ENCODE data around the gene CCDC134. TPM values are rescaled to one million over a fixed set of nuclear protein-coding genes. Genes with fewer than 3 reads are reported as not detected.

Gene CCDC134
- total and polyA plus RNA-seq, 2 of the 13 experiments (the other 11 are each of a cell fraction or from before 2014, with no cell fraction given) = 4.8 to 17.4 TPM

GRCh38 chr22:41831828-41832552 is 31.5 kb downstream of the CCDC134 start:
- Histone ChIP-seq H3K27me3 (ENCODE audit: control insufficient read depth in 1 of 2, insufficient read depth in 2 of 2, low read length in 2 of 2) (no peaks in the 10 kb centered on the region; a peak in 1 of 5 replicates), H3K27ac (ENCODE audit: extremely low read length, insufficient read depth, low read length) (peak overlapping the region; percentile 96), H3K4me1 (ENCODE audit: insufficient read depth, low read length) (peaks cover 50% of the 10 kb centered on the region), H3K4me3 (replicated peaks in 1 of 3; ENCODE audit: insufficient read depth in 1 of 3, low read depth in 2 of 3, low read length in 3 of 3) (peak overlapping the region; percentile 38 to 64 (median 62)), H4K20me1 (ENCODE audit: insufficient read depth, low read length) (peaks cover 4% of the 10 kb centered on the region; the same call in 1 of the 2 replicates), H3K4me2 (ENCODE audit: low read depth, low read length) (peak overlapping the region; percentile 78), H3K36me3 (replicated peaks in 1 of 2; ENCODE audit: control insufficient read depth in 1 of 2, insufficient read depth in 2 of 2, low read length in 2 of 2) (peaks cover 5 to 14% of the 10 kb centered on the region in 2 experiments), H3K9me3 (ENCODE audit: low read length) (no peaks in the 10 kb centered on the region), H2AFZ (ENCODE audit: low read length) (no peak overlapping the region), H3K79me2 (ENCODE audit: insufficient read depth, low read length) (peaks cover 40% of the 10 kb centered on the region), H3K9ac (ENCODE audit: insufficient read depth, low read depth, low read length) (peak overlapping the region; percentile 83)
- 29% methylated on average over 11 of the region's 17 CpGs for WGBS (ENCODE audit: low lambda C conversion rate)
- ChIA-PET CTCF (ENCODE audit: low intra/inter-chr PET ratio, low total read pairs) (no interaction called here), POLR2A (interaction anchor here (0.8 to 4.0 kb wide), 14 partner anchors 11 to 363 kb away, joined by 3 to 45 read pairs (median 4); partner anchors contain the start of genes ACO2, CCDC134, CENPM and NDUFA6)
- FAIRE-seq = no peak
- ATAC-seq = no peak
- intact Hi-C loops (cut with micrococcal nuclease; ENCODE audit: unreplicated experiment) (no loop called here), in situ Hi-C loops (cut with HindIII; ENCODE audit: extremely low pct_ligation_motif_present, low pct_unique_long_range_greater_than_20kb) (no loop called here)
- no peak for DNase-seq (ENCODE audit: low spot score)
- TSS peak; percentile 97 for BruUV-seq (replicated peaks)
- TF ChIP-seq CBX1 (IDR thresholded peaks at IDR 0.05; ENCODE audit: low read depth) (no peak), ZNF670 (CRISPR knock-in tag; IDR thresholded peaks at IDR 0.05; ENCODE audit: borderline replicate concordance) (peak; percentile 73; the same call in 1 of the 2 replicates), ZNF10 (CRISPR knock-in tag; IDR thresholded peaks at IDR 0.05; ENCODE audit: borderline replicate concordance, low read depth) (no peak), IRX3 (CRISPR knock-in tag; IDR thresholded peaks at IDR 0.05; ENCODE audit: borderline replicate concordance, low read depth) (0 out of 2 replicates have a peak, but pooled peaks have one; percentile 44), ADNP (CRISPR knock-in tag; IDR thresholded peaks at IDR 0.05) (peak; percentile 88), NFKB2 (CRISPR knock-in tag; IDR thresholded peaks at IDR 0.05; ENCODE audit: borderline replicate concordance) (0 out of 2 replicates have a peak, but pooled peaks have one; percentile 22), SMYD3 (CRISPR knock-in tag; IDR thresholded peaks at IDR 0.05) (peak; percentile 94), MEF2D (CRISPR knock-in tag; IDR thresholded peaks at IDR 0.05) (no peak), TMF1 (CRISPR knock-in tag; IDR thresholded peaks at IDR 0.05; ENCODE audit: low read depth) (0 out of 2 replicates have a peak, but pooled peaks have one; percentile 58), ZNF451 (CRISPR knock-in tag; IDR thresholded peaks at IDR 0.05) (no peak), BATF2 (CRISPR knock-in tag; IDR thresholded peaks at IDR 0.05) (0 out of 2 replicates have a peak, but pooled peaks have one; percentile 28), MXD1 (CRISPR knock-in tag; IDR thresholded peaks at IDR 0.05) (0 out of 2 replicates have a peak, but pooled peaks have one; percentile 10), BRCA1 (CRISPR knock-in tag; IDR thresholded peaks at IDR 0.05) (no peak), NFAT5 (CRISPR knock-in tag; IDR thresholded peaks at IDR 0.05) (peak; percentile 32; the same call in 1 of the 2 replicates), TEF (CRISPR knock-in tag; IDR thresholded peaks at IDR 0.05) (no peak), ZNF878 (CRISPR knock-in tag; IDR thresholded peaks at IDR 0.05) (no peak), SRSF4 (IDR thresholded peaks at IDR 0.05; ENCODE audit: low read depth, low read length, poor library complexity, severe bottlenecking) (no peak)
